ENCODE data around the gene KCNF1. TPM values are rescaled to one million over a fixed set of nuclear protein-coding genes. Genes with fewer than 3 reads are reported as not detected.

The KCNF1 gene
- total RNA-seq, 1 donor from 2014 or later = not detected

- DNase-seq (no peak), ATAC-seq (no peak)
- intact Hi-C loops (cut with DNase I) = no loop called here
- Histone ChIP-seq H3K27me3 (ENCODE audit: low read depth) (no peaks in the 10 kb centered on the region), H3K36me3 (no peaks in the 10 kb centered on the region), H3K27ac (no peak overlapping the region), H3K9me3 (no peaks in the 10 kb centered on the region), H3K4me1 (no peaks in the 10 kb centered on the region), H3K4me3 (no peak overlapping the region)
- TF ChIP-seq CTCF (IDR thresholded peaks at IDR 0.05) = peak; percentile 12
Measured at GRCh38 chr2:10900216-10901109, 11.3 kb upstream of the KCNF1 start.

GRCh38 chr2:10901160-10901939, 10.4 kb upstream of the KCNF1 start:
- Histone ChIP-seq H3K36me3 (no peaks in the 10 kb centered on the region), H3K9me3 (no peaks in the 10 kb centered on the region), H3K27me3 (ENCODE audit: low read depth) (no peaks in the 10 kb centered on the region), H3K27ac (no peak overlapping the region), H3K4me3 (no peak overlapping the region), H3K4me1 (no peaks in the 10 kb centered on the region)
- ATAC-seq (no peak), DNase-seq (no peak)
- intact Hi-C loops (cut with DNase I) = no loop called here
- no peak for TF ChIP-seq CTCF (IDR thresholded peaks at IDR 0.05)

GRCh38 chr2:10903861-10904210, 7.9 kb upstream of the KCNF1 start:
- intact Hi-C loops (cut with DNase I) = no loop called here
- Histone ChIP-seq H3K36me3 (no peaks in the 10 kb centered on the region), H3K4me3 (no peak overlapping the region), H3K9me3 (no peaks in the 10 kb centered on the region), H3K27ac (no peak overlapping the region), H3K27me3 (ENCODE audit: low read depth) (no peaks in the 10 kb centered on the region), H3K4me1 (no peaks in the 10 kb centered on the region)
- DNase-seq = no peak
- no peak for TF ChIP-seq CTCF (IDR thresholded peaks at IDR 0.05)
- ATAC-seq = no peak

GRCh38 chr2:10904455-10904854, 7.3 kb upstream of the KCNF1 start:
- H3K36me3 ChIP-seq = no peaks in the 10 kb centered on the region
- intact Hi-C loops (cut with DNase I) = no loop called here
- H3K4me3 ChIP-seq = no peak overlapping the region
- no peaks in the 10 kb centered on the region for H3K27me3 ChIP-seq (ENCODE audit: low read depth)
- no peaks in the 10 kb centered on the region for H3K4me1 ChIP-seq
- H3K27ac ChIP-seq = no peak overlapping the region
- ATAC-seq = no peak
- DNase-seq = no peak
- H3K9me3 ChIP-seq = no peaks in the 10 kb centered on the region
- TF ChIP-seq CTCF (IDR thresholded peaks at IDR 0.05) = no peak

GRCh38 chr2:10905006-10905861, 6.5 kb upstream of the KCNF1 start:
- H3K4me1 ChIP-seq = no peaks in the 10 kb centered on the region
- H3K27me3 ChIP-seq (ENCODE audit: low read depth) = no peaks in the 10 kb centered on the region
- intact Hi-C loops (cut with DNase I) = no loop called here
- no peaks in the 10 kb centered on the region for H3K36me3 ChIP-seq
- no peak for DNase-seq
- H3K27ac ChIP-seq = no peak overlapping the region
- no peaks in the 10 kb centered on the region for H3K9me3 ChIP-seq
- no peak for TF ChIP-seq CTCF (IDR thresholded peaks at IDR 0.05)
- no peak overlapping the region for H3K4me3 ChIP-seq
- no peak for ATAC-seq

Data from lower lobe of right lung (tissue), 2 donors.